GM21423 (cell line): ENCODE results near the gene CDK2AP2.
"Not testable (repeated sequence)": the region's sequence is repeated elsewhere in the genome, so short reads cannot be mapped to it uniquely, and the experiment has no call there.

Experiments used
- ATAC-seq: cut with Tn5 transposase; IDR thresholded peaks from one replicate; pipeline ENCODE4 v1.9.1; 2021; ENCODE audit warnings: mild to moderate bottlenecking, moderate library complexity; ENCODE audit not compliant: unreplicated experiment

CDK2AP2 gene

GRCh38 chr11:67491276-67492068, 16.5 kb downstream of the CDK2AP2 start:
- no peak for ATAC-seq

GRCh38 chr11:67490727-67491065, 17.3 kb downstream of the CDK2AP2 start:
- ATAC-seq, result no peak

GRCh38 chr11:67489885-67490726, 17.9 kb downstream of the CDK2AP2 start:
- no peak for ATAC-seq

- no peak for ATAC-seq
These were observed 18.6 kb downstream of the CDK2AP2 start for GRCh38 chr11:67489203-67489884.

- ATAC-seq, result no peak
These were observed 21.3 kb downstream of the CDK2AP2 start for GRCh38 chr11:67486481-67487195.

GRCh38 chr11:67485873-67486361, 22.0 kb downstream of the CDK2AP2 start:
- ATAC-seq, result not testable (repeated sequence)

- ATAC-seq, result no peak
These were observed 23.1 kb downstream of the CDK2AP2 start for GRCh38 chr11:67484847-67485311.

GRCh38 chr11:67483831-67484665, 23.9 kb downstream of the CDK2AP2 start:
- no peak for ATAC-seq

GRCh38 chr11:67482827-67483798, 24.8 kb downstream of the CDK2AP2 start, which contains the start of gene AIP:
Gene AIP (plus strand): TSS chr11:67483026. CDS start chr11:67483159, 133 bp downstream.
- ATAC-seq, result peak; percentile 61

GRCh38 chr11:67482275-67482826, 25.6 kb downstream of the CDK2AP2 start:
- ATAC-seq, result peak; percentile 9

GRCh38 chr11:67477344-67478050, 30.5 kb downstream of the CDK2AP2 start:
- not testable (repeated sequence) for ATAC-seq

GRCh38 chr11:67476692-67477091, 31.3 kb downstream of the CDK2AP2 start:
- ATAC-seq, result not testable (repeated sequence)

- no peak for ATAC-seq
These were observed 35.1 kb downstream of the CDK2AP2 start for GRCh38 chr11:67472882-67473281.

GRCh38 chr11:67470337-67471002, 37.5 kb downstream of the CDK2AP2 start:
- no peak for ATAC-seq

GRCh38 chr11:67469508-67469811, 38.5 kb downstream of the CDK2AP2 start:
- no peak for ATAC-seq

GRCh38 chr11:67468759-67469507, 39.0 kb downstream of the CDK2AP2 start, which contains the start of gene TMEM134:
Gene TMEM134 (minus strand): TSS chr11:67469251. CDS start chr11:67469192, 59 bp downstream.
- ATAC-seq, result peak; percentile 67
